Stimulated activated CD8-positive, alpha-beta memory T cell treated with anti-CD3 and anti-CD28 coated beads, Interleukin-15, amount 100 ng/mL, for 4 hours (primary cell): Measurements from ENCODE around the gene TENM4.

ENCODE experiments used
- DNase-seq, 2 donors: peaks; one replicate each; pipeline ENCODE4 v3.0.0-alpha.2; 2020; ENCODE audit warnings: low read depth in 2 of 2

Gene TENM4

GRCh38 chr11:79055856-79056631 lies 384.8 kb downstream of the TENM4 start:
- DNase-seq, result no peak

GRCh38 chr11:79054636-79055035 lies 386.2 kb downstream of the TENM4 start:
- no peak for DNase-seq

GRCh38 chr11:79052544-79052943 lies 388.3 kb downstream of the TENM4 start:
- DNase-seq, result no peak

GRCh38 chr11:79050786-79051185 lies 390.0 kb downstream of the TENM4 start:
- no peak for DNase-seq

GRCh38 chr11:79049741-79050179 lies 391.1 kb downstream of the TENM4 start:
- no peak for DNase-seq

- no peak for DNase-seq
These were observed 392.9 kb downstream of the TENM4 start for GRCh38 chr11:79047980-79048379.

- DNase-seq, result no peak
These were observed 393.5 kb downstream of the TENM4 start for GRCh38 chr11:79047321-79047720.

- no peak for DNase-seq
These were observed 394.5 kb downstream of the TENM4 start for GRCh38 chr11:79046366-79046765.

GRCh38 chr11:79045800-79046304 lies 395.0 kb downstream of the TENM4 start:
- no peak for DNase-seq

- DNase-seq, result no peak
These were observed 395.6 kb downstream of the TENM4 start for GRCh38 chr11:79045018-79045799.

- no peak for DNase-seq
These were observed 396.6 kb downstream of the TENM4 start for GRCh38 chr11:79044201-79044600.

- no peak for DNase-seq
These were observed 397.1 kb downstream of the TENM4 start for GRCh38 chr11:79043726-79044125.

GRCh38 chr11:79042824-79043223 lies 398.0 kb downstream of the TENM4 start:
- no peak for DNase-seq

GRCh38 chr11:79040348-79040747 lies 400.5 kb downstream of the TENM4 start:
- no peak for DNase-seq

- no peak for DNase-seq
These were observed 401.7 kb downstream of the TENM4 start for GRCh38 chr11:79039122-79039521.

- no peak for DNase-seq
These were observed 404.9 kb downstream of the TENM4 start for GRCh38 chr11:79035881-79036280.

- DNase-seq, result no peak
These were observed 407.0 kb downstream of the TENM4 start for GRCh38 chr11:79033833-79034232.

- no peak for DNase-seq
These were observed 410.4 kb downstream of the TENM4 start for GRCh38 chr11:79030448-79030847.

GRCh38 chr11:79028225-79028624 lies 412.6 kb downstream of the TENM4 start:
- no peak for DNase-seq

- DNase-seq, result no peak
These were observed 413.9 kb downstream of the TENM4 start for GRCh38 chr11:79026803-79027445.

- DNase-seq, result no peak
These were observed 415.2 kb downstream of the TENM4 start for GRCh38 chr11:79025622-79026021.

GRCh38 chr11:79025097-79025496 lies 415.7 kb downstream of the TENM4 start:
- DNase-seq, result no peak
